Activated naive CD8-positive, alpha-beta T cell treated with anti-CD3 and anti-CD28 coated beads, Interleukin-2, amount 50 U/mL, for 24 hours (primary cell): Measurements from ENCODE around the gene VEZF1.
"Not testable (repeated sequence)": the region's sequence is repeated elsewhere in the genome, so short reads cannot be mapped to it uniquely, and the experiment has no call there.

Experiments
- ATAC-seq: fragments of 150-1000 bp; cut with Tn5 transposase; one replicate; pipeline ENCODE4 v1.10.0; 2021
- DNase-seq: peaks from one replicate; pipeline ENCODE4 v3.0.0; 2021
- H3K27ac Mint-ChIP-seq: one replicate; pipeline ENCODE4 v1.8.0; 2021; ENCODE audit warnings: mild to moderate bottlenecking, mixed read lengths
- H3K27me3 Mint-ChIP-seq: one replicate; pipeline ENCODE4 v1.8.0; 2021; ENCODE audit warnings: mixed read lengths
- H3K36me3 Mint-ChIP-seq: one replicate; pipeline ENCODE4 v1.8.0; 2021; ENCODE audit warnings: low read depth, mixed read lengths
- H3K4me1 Mint-ChIP-seq: one replicate; pipeline ENCODE4 v1.8.0; 2021; ENCODE audit warnings: mixed read lengths
- H3K4me3 Mint-ChIP-seq: one replicate; pipeline ENCODE4 v1.8.0; 2021; ENCODE audit warnings: mild to moderate bottlenecking, moderate library complexity, mixed read lengths
- H3K9me3 Mint-ChIP-seq: one replicate; pipeline ENCODE4 v1.8.0; 2021; ENCODE audit warnings: mixed read lengths

The VEZF1 gene

DNA sequence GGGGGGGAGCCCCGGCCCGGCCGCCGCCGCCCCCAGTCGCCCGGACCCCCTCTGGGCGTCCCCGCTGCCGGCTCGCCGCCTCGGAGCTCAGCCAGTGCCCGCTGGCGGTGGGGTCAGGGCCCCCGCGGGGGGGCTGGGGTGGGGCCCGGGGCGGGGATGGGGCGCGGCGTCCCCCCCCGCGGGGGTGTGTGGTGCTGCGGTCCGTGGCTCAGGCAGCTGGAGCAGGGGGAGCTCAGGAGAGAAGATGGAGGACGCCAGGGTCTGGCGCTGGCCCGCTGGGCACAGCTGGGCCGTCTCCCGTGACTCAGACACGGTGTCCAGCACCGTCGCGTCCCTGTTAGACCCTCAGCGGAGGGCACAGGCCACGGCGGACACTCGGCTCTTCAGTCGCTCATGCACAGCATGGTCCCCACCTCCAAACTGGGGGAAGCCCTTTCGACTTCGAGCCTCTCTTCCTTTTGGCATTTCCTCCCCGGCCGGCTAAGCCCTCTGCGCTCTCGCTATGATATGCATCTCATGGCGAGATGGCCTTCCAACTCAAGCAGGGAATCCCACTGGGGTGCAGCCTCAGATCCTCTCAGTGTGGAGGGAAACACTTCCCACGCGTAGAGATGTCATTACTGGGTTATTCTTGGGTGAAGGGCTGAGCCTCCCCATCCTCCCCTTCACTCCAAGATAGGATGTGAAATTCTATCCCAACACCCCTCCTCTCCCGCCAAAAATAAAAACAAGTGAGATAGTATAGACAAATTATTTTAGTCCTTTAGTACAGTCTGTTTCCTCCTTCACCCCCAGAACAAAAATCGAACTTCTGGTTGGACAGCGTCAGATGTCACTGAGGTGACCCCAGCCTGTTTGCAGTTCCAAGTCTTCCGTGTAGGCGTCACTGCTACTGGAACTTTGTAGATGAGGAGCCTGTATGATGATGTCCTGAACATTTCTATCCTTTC is 522 bp upstream of the VEZF1 start:
- ATAC-seq (peak; percentile 67), DNase-seq (peak; percentile 50)
- Mint-ChIP-seq H3K36me3 (peaks cover 9% of the 10 kb centered on the region), H3K4me3 (peak overlapping the region; percentile 88), H3K27ac (peak overlapping the region; percentile 94), H3K4me1 (peaks cover 54% of the 10 kb centered on the region), H3K9me3 (no peaks in the 10 kb centered on the region), H3K27me3 (no peaks in the 10 kb centered on the region)

DNA sequence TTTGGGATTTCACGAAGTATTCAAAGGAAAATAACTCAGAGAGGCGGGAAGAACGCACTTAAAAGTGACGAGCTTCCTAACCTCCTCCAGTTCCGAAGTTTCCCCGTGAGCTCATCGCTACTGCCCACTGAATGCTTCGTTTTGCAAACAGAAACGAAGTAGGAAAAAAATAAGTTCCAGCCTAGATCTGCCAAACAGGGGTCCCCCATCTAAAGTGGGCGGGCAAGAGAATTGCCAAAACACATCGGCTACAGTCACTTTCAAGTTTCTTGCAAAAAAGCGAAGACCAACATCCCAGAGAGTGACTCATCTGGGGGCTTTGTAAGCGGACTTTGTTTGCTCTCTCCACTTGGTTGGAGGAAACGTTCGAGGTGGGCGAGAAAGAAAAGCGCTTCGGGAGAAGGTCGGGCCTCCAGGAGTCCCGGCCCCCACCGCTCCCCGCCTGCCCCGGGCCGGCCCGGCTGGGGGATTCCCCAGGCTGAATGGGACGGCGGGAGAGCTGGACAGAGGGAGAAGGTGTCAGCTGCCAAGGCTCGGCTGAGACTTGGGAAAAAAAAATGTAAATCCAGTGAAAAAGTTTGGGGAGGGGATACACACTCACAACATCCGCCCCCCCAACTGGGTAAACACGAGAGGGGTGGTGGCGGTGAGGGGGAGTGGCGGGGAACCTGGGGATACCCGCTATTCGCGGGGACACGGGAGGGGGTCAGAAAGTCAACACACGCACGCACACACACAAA is 1.0 kb downstream of the VEZF1 start:
- Mint-ChIP-seq H3K36me3 (peaks cover 11% of the 10 kb centered on the region), H3K9me3 (no peaks in the 10 kb centered on the region), H3K27ac (peak overlapping the region; percentile 85), H3K4me1 (peaks cover 60% of the 10 kb centered on the region), H3K4me3 (peak overlapping the region; percentile 88), H3K27me3 (no peaks in the 10 kb centered on the region)
- ATAC-seq (peak; percentile 56), DNase-seq (peak; percentile 58)

DNA sequence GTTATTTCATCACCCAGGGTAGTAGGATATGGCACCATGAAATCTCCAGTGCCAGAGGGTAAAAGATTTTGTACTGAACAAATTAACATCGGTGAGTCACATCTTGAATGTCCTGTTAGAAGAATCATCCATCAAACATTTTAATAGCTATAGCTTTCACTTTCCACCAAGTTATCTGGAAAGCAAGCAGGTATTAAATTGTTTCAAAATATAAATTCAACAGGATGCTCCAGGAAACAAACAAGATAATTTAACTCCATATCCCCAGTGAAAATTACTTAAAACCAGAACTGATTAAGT is 2.4 kb downstream of the VEZF1 start:
- Mint-ChIP-seq H3K36me3 (peaks cover 14% of the 10 kb centered on the region), H3K27ac (no peak overlapping the region), H3K27me3 (no peaks in the 10 kb centered on the region), H3K4me1 (peaks cover 67% of the 10 kb centered on the region), H3K9me3 (no peaks in the 10 kb centered on the region), H3K4me3 (no peak overlapping the region)
- DNase-seq (no peak), ATAC-seq (no peak)

DNA sequence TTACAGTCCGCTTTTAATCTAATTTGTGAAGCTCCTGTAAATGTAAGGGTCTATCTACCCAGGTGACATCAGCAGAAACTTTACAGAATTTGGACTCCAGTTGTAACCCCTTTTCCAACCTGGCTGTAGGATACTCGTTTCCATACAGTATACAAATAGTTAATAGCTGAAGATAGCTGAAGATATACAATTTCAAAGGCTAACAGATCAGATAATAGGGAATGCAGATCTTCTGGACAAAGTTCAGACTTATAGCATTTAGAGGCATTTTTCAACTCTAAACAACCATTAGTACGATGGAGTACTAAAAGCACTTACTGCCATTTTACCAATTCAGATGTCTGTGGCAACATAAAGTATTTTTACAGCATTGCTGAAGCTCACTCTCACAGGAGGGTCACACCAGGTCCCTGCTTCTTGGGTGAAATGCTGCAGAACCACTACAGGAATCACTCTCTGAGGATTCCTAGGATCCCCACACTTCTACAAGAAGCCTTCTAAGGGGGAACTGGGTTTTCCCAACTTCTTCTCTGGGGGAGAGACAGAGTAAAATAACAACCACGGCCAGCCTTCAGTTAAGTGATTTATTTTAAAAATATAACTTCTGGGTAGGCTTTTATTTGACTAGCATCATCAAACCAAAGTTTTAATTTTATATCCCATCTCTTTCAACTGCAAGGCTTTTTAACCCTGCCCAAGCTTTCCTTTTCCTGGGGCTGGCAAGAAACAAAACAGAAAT is 2.9 kb downstream of the VEZF1 start:
- Mint-ChIP-seq H3K36me3 (peaks cover 14% of the 10 kb centered on the region), H3K4me1 (peaks cover 65% of the 10 kb centered on the region), H3K27ac (no peak overlapping the region), H3K27me3 (no peaks in the 10 kb centered on the region), H3K4me3 (no peak overlapping the region), H3K9me3 (no peaks in the 10 kb centered on the region)
- no peak for ATAC-seq
- DNase-seq: no peak

GRCh38 chr17:57984261-57984890 is 3.7 kb downstream of the VEZF1 start:
- ATAC-seq (no peak), DNase-seq (no peak)
- no peak overlapping the region for H3K4me3 Mint-ChIP-seq
- peaks cover 14% of the 10 kb centered on the region for H3K36me3 Mint-ChIP-seq
- H3K9me3 Mint-ChIP-seq: no peaks in the 10 kb centered on the region
- H3K27me3 Mint-ChIP-seq: no peaks in the 10 kb centered on the region
- H3K27ac Mint-ChIP-seq: no peak overlapping the region
- H3K4me1 Mint-ChIP-seq: peaks cover 63% of the 10 kb centered on the region

DNA sequence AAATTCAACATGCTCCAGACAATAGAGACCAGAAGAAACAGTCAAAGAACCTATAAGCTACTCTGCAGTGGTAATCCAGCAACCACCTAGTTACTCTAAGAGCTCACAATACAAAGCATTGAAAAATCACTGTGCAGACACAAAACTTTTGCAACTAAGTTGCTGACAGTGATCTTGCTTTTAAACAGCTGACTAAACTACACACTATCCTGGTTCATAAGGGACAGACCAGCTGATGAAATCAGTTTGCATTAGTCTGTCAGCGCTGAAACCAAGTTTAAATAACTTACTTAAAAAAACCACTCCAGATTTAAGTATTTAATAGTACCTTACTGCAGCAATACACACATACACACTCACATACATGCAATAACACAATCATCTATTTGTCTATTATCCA is 4.6 kb downstream of the VEZF1 start:
- Mint-ChIP-seq H3K27ac (no peak overlapping the region), H3K4me3 (no peak overlapping the region), H3K27me3 (no peaks in the 10 kb centered on the region), H3K36me3 (peaks cover 16% of the 10 kb centered on the region), H3K9me3 (no peaks in the 10 kb centered on the region), H3K4me1 (peaks cover 54% of the 10 kb centered on the region)
- no peak for DNase-seq
- ATAC-seq: no peak

DNA sequence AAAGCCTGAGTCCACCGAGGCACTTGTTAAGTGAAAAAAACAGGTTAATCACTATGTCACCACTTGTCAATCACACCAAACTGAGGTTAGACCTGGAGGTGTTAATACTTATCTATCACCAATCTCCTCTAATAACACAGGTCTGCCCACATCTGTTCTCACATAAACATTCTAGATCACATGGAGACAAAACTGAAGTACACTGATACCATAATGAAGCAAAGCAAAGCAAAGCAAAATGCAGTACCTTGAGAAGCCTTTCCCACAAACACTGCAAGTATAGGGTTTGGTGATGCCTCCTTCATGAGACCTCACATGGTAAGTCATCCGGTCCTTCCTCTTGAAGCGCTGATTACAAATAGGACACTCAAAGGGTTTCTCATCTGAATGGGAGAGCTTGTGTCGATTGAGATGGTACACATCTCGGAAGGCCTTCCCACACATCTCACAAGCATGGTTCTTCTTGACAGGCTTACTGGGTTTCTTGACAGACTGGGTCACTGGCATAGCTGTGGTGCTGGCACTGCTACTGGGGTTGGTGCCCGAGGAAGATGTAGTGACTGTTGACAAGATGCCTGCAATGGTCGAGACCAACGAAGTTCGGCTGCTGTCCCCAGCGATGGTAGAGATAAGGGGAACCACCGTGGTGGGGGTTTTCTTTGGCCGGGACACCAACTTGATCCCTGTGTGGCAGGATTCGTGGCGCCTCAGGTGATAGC is 5.4 kb downstream of the VEZF1 start:
- H3K4me3 Mint-ChIP-seq: no peak overlapping the region
- H3K36me3 Mint-ChIP-seq: peaks cover 21% of the 10 kb centered on the region
- H3K27ac Mint-ChIP-seq: peak overlapping the region; percentile 1
- DNase-seq (no peak), ATAC-seq (no peak)
- peaks cover 53% of the 10 kb centered on the region for H3K4me1 Mint-ChIP-seq
- H3K9me3 Mint-ChIP-seq: no peaks in the 10 kb centered on the region
- no peaks in the 10 kb centered on the region for H3K27me3 Mint-ChIP-seq

GRCh38 chr17:57980522-57980921 is 7.5 kb downstream of the VEZF1 start:
- Mint-ChIP-seq H3K4me1 (peaks cover 40% of the 10 kb centered on the region), H3K27ac (no peak overlapping the region), H3K36me3 (peaks cover 33% of the 10 kb centered on the region), H3K9me3 (no peaks in the 10 kb centered on the region), H3K27me3 (no peaks in the 10 kb centered on the region), H3K4me3 (no peak overlapping the region)
- ATAC-seq (no peak), DNase-seq (no peak)

DNA sequence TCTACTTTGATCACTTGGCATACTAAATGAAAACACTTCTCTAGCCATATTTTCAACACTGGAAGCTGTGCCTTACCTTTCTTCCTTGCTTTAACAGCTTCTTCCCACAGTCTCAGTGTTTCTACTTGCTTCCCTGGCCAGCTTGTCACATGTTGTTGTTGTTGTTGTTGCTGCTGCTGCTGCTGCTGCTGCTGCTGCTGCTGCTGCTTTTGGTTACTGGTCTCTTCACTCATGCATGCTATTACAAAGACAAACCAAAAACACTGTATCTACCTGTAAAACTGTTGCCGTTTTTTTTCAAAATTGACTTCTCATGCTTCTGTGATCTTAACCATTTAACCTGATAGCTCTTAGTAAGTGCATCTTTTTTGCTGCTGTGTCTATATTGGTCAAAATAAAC is 9.0 kb downstream of the VEZF1 start:
- ATAC-seq (no peak), DNase-seq (no peak)
- Mint-ChIP-seq H3K36me3 (peaks cover 40% of the 10 kb centered on the region), H3K4me1 (peaks cover 25% of the 10 kb centered on the region), H3K9me3 (no peaks in the 10 kb centered on the region), H3K4me3 (no peak overlapping the region), H3K27me3 (no peaks in the 10 kb centered on the region), H3K27ac (no peak overlapping the region)

DNA sequence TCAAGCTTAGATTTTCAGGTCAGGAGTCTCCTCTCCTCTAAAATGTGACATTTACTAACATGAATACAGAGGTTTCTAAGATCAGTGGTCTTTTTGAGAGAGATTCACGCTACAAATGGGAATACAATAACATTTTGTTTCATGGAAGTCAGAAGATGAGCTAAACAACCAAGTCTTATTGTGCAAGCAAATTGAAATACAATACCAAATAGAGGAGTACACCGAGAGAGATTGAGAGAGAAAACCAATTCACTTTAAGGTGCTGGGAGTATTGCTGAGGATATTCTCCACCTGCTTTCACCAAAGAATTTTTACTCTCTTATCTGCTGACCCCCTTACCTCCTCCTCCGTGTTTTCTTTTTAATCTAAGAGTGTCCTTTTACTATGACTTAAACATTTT is 11.5 kb downstream of the VEZF1 start:
- no peak for DNase-seq
- Mint-ChIP-seq H3K27ac (no peak overlapping the region), H3K9me3 (no peaks in the 10 kb centered on the region), H3K27me3 (no peaks in the 10 kb centered on the region), H3K4me1 (peaks cover 3% of the 10 kb centered on the region), H3K4me3 (no peak overlapping the region), H3K36me3 (peaks cover 40% of the 10 kb centered on the region)
- no peak for ATAC-seq

DNA sequence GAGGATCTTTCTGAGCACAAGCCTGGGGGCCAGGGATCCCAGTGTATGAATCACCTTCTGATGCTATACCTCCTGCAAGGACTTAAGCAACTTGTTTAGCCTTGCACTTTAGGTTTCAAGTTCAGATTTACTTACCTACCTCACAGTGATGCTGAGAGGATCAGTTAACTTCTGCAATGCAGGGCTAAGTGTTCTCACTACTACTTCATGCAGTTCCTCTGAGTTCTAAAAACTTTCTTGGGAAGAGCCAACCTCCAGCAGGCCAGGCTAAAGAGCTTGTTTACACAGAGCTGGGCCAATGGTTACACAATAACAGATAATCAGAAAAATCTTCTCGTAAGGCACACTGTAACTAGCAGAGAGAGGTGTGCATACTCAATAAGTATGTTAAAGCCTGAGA is 13.0 kb downstream of the VEZF1 start:
- Mint-ChIP-seq H3K27ac (no peak overlapping the region), H3K4me3 (no peak overlapping the region), H3K9me3 (no peaks in the 10 kb centered on the region), H3K36me3 (peaks cover 37% of the 10 kb centered on the region), H3K4me1 (no peaks in the 10 kb centered on the region), H3K27me3 (no peaks in the 10 kb centered on the region)
- no peak for ATAC-seq
- no peak for DNase-seq

GRCh38 chr17:57974053-57974824 is 13.8 kb downstream of the VEZF1 start:
- not testable (repeated sequence) for H3K4me1 Mint-ChIP-seq, H3K27ac Mint-ChIP-seq, DNase-seq, H3K4me3 Mint-ChIP-seq, H3K27me3 Mint-ChIP-seq, H3K9me3 Mint-ChIP-seq, ATAC-seq
- H3K36me3 Mint-ChIP-seq: peaks cover 37% of the 10 kb centered on the region

DNA sequence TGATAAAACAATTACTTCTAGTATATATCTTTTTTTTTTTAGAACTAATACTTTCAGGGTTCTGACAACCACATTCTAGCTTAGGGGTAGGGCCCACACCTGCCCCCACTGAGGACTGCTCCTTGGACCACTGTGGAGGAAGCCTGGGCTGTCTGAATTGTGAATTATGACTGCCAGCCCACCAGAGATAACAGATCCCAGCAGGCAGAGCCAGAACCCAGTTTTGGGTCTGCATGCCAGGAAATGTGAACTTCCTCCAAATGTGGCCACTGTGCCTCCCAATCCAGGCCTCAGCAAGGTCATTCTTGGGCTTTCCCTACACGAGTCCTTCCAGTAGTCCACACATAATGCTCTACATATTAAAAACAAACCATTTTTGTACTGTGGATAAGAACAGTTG is 15.9 kb downstream of the VEZF1 start:
- ATAC-seq: no peak
- no peak overlapping the region for H3K27ac Mint-ChIP-seq
- no peaks in the 10 kb centered on the region for H3K4me1 Mint-ChIP-seq
- H3K27me3 Mint-ChIP-seq: no peaks in the 10 kb centered on the region
- no peak overlapping the region for H3K4me3 Mint-ChIP-seq
- no peaks in the 10 kb centered on the region for H3K9me3 Mint-ChIP-seq
- H3K36me3 Mint-ChIP-seq: peaks cover 24% of the 10 kb centered on the region
- DNase-seq: no peak
